GM12878 (cell line): ENCODE measurements around the gene ACSL3.

Source experiments
- SIN3A ChIP-seq: IDR thresholded peaks from 2 replicates; pipeline ENCODE4 v1.6.1; 2012; ENCODE audit warnings: low read depth, low read length, improper control_type of control experiment
- TF ChIP-seq, protein P1 (sequence below): fragments of 450-650 bp; IDR thresholded peaks from 2 replicates; pipeline ENCODE4 v1.6.1; 2017; ENCODE audit warnings: mild to moderate bottlenecking, low read depth, inconsistent platforms; ENCODE audit not compliant: poor library complexity, severe bottlenecking

DNA sequence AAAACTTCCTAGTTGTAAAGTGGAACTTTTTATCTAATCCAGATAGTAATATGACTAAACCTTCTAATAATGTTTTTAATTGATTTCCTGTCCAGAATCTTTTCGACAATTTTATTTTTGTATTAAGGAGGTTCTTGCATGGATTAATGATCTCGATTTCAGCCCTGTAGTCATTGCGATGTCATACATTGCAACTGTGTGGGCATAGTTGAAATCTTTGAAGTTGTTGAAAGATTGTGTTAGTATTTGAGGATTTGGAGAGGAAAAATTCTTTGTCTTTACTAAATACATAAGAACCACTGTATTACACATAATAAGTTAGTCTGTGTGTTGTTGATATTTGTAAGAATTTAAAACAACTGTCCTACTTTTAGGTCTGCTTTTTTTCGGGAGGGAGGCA, 31.1 kb downstream of the ACSL3 start:
- no peak for TF ChIP-seq SIN3A
- TF ChIP-seq, protein P1, sequence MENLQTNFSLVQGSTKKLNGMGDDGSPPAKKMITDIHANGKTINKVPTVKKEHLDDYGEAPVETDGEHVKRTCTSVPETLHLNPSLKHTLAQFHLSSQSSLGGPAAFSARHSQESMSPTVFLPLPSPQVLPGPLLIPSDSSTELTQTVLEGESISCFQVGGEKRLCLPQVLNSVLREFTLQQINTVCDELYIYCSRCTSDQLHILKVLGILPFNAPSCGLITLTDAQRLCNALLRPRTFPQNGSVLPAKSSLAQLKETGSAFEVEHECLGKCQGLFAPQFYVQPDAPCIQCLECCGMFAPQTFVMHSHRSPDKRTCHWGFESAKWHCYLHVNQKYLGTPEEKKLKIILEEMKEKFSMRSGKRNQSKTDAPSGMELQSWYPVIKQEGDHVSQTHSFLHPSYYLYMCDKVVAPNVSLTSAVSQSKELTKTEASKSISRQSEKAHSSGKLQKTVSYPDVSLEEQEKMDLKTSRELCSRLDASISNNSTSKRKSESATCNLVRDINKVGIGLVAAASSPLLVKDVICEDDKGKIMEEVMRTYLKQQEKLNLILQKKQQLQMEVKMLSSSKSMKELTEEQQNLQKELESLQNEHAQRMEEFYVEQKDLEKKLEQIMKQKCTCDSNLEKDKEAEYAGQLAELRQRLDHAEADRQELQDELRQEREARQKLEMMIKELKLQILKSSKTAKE, result no peak
